ENCODE measurements around the gene DNAH12. TPM values are rescaled to one million over a fixed set of nuclear protein-coding genes. Genes with fewer than 3 reads are reported as not detected.
A peak's percentile ranks its signal among the peaks of the same experiment; 100 is the strongest.

DNAH12 gene
- polyA plus RNA-seq (2013, experiment 1 of 2), result 0.25 TPM
- polyA plus RNA-seq (2013, experiment 2 of 2), result 0.10 TPM

GRCh38 chr3:57544181-57545125, at the start of gene DNAH12:
Gene DNAH12 (minus strand): TSS chr3:57544344. CDS start chr3:57542870, 1,474 bp downstream.
- Histone ChIP-seq H3K4me2 (ENCODE audit: insufficient read depth, low read length, poor library complexity, severe bottlenecking) (peak within 1 kb of the TSS; percentile 28), H3K14ac (ENCODE audit: low read length) (no peak within 1 kb of the TSS), H3K4me1 (ENCODE audit: control insufficient read depth in 2 of 2, insufficient read depth in 1 of 2, low read depth in 1 of 2, low read length in 2 of 2) (peaks cover 6 to 9% of the 10 kb centered on the region in 2 donors), H2BK15ac (ENCODE audit: low read length) (no peak within 1 kb of the TSS), H3K27ac (replicated peaks; ENCODE audit: low read length) (peak within 1 kb of the TSS; percentile 39), H3K79me1 (ENCODE audit: low read depth, low read length) (no peaks in the 10 kb centered on the region), H3K36me3 (replicated peaks in 1 of 2; ENCODE audit: control insufficient read depth in 2 of 2, insufficient read depth in 2 of 2, low read length in 2 of 2) (no peaks in the 10 kb centered on the region), H3K4me3 (ENCODE audit: low read length in 2 of 2) (peak within 1 kb of the TSS in 1 of 2 donors; percentile 3), H2AFZ (ENCODE audit: low read length) (peak within 1 kb of the TSS; percentile 74), H4K91ac (ENCODE audit: low read depth, low read length, poor library complexity) (no peak within 1 kb of the TSS), H4K8ac (ENCODE audit: low read depth, low read length) (no peak within 1 kb of the TSS), H3K9me3 (replicated peaks in 1 of 2; ENCODE audit: control insufficient read depth in 2 of 2, insufficient read depth in 1 of 2, low read depth in 1 of 2, low read length in 2 of 2) (no peaks in the 10 kb centered on the region), H2BK5ac (ENCODE audit: low read length) (no peak within 1 kb of the TSS), H3K18ac (ENCODE audit: low read length) (no peak within 1 kb of the TSS), H3K4ac (ENCODE audit: low read length) (no peak within 1 kb of the TSS), H2BK12ac (ENCODE audit: low read length) (no peak within 1 kb of the TSS), H2AK5ac (ENCODE audit: low read depth, low read length) (no peak within 1 kb of the TSS), H3K9ac (ENCODE audit: low read depth, low read length, poor library complexity) (no peak within 1 kb of the TSS), H3K27me3 (ENCODE audit: control insufficient read depth in 3 of 3, insufficient read depth in 3 of 3, low read depth in 1 of 3, low read length in 3 of 3) (no peaks in the 10 kb centered on the region), H3K23ac (ENCODE audit: low read depth, low read length, poor library complexity) (no peak within 1 kb of the TSS), H2BK120ac (ENCODE audit: low read depth, low read length) (no peak within 1 kb of the TSS)
- no CpG with 5 or more reads among the region's 20 CpGs for WGBS, 2 donors (ENCODE audit: extremely low coverage in 2 of 2, insufficient read length in 2 of 2, insufficient replicate concordance in 1 of 2)
- DNase-seq (ENCODE audit: low spot score), result peak; percentile 79

- no peak overlapping the region for H3K9ac ChIP-seq (ENCODE audit: low read depth, low read length, poor library complexity)
- no peak overlapping the region for H3K4ac ChIP-seq (ENCODE audit: low read length)
- H3K14ac ChIP-seq (ENCODE audit: low read length), result no peak overlapping the region
- no peak overlapping the region for H4K91ac ChIP-seq (ENCODE audit: low read depth, low read length, poor library complexity)
- H2BK120ac ChIP-seq (ENCODE audit: low read depth, low read length), result no peak overlapping the region
- no peak overlapping the region for H2BK12ac ChIP-seq (ENCODE audit: low read length)
- no peak overlapping the region for H2AK5ac ChIP-seq (ENCODE audit: low read depth, low read length)
- DNase-seq (ENCODE audit: low spot score), result no peak
- no peak overlapping the region for H4K8ac ChIP-seq (ENCODE audit: low read depth, low read length)
- no peaks in the 10 kb centered on the region for H3K27me3 ChIP-seq (ENCODE audit: control insufficient read depth in 3 of 3, insufficient read depth in 3 of 3, low read depth in 1 of 3, low read length in 3 of 3)
- WGBS, 2 donors (ENCODE audit: extremely low coverage in 2 of 2, insufficient read length in 2 of 2, insufficient replicate concordance in 1 of 2), result no CpG with 5 or more reads among the region's 6 CpGs
- H3K4me1 ChIP-seq (ENCODE audit: control insufficient read depth in 2 of 2, insufficient read depth in 1 of 2, low read depth in 1 of 2, low read length in 2 of 2), result peaks cover 2 to 5% of the 10 kb centered on the region in 2 donors
- H3K27ac ChIP-seq (replicated peaks; ENCODE audit: low read length), result no peak overlapping the region
- H2BK5ac ChIP-seq (ENCODE audit: low read length), result no peak overlapping the region
- no peak overlapping the region for H2BK15ac ChIP-seq (ENCODE audit: low read length)
- H3K18ac ChIP-seq (ENCODE audit: low read length), result no peak overlapping the region
- peaks cover 9% of the 10 kb centered on the region for H3K79me1 ChIP-seq (ENCODE audit: low read depth, low read length)
- no peaks in the 10 kb centered on the region for H3K9me3 ChIP-seq (replicated peaks in 1 of 2; ENCODE audit: control insufficient read depth in 2 of 2, insufficient read depth in 1 of 2, low read depth in 1 of 2, low read length in 2 of 2)
- peaks cover 0 to 55% of the 10 kb centered on the region in 2 donors for H3K36me3 ChIP-seq (replicated peaks in 1 of 2; ENCODE audit: control insufficient read depth in 2 of 2, insufficient read depth in 2 of 2, low read length in 2 of 2)
- H2AFZ ChIP-seq (ENCODE audit: low read length), result no peak overlapping the region
- no peak overlapping the region for H3K4me3 ChIP-seq (ENCODE audit: low read length in 2 of 2)
- H3K23ac ChIP-seq (ENCODE audit: low read depth, low read length, poor library complexity), result no peak overlapping the region
- H3K4me2 ChIP-seq (ENCODE audit: insufficient read depth, low read length, poor library complexity, severe bottlenecking), result no peak overlapping the region
Observed at GRCh38 chr3:57592306-57592705, 48.2 kb upstream of the DNAH12 start.

GRCh38 chr3:57587905-57588304, 43.8 kb upstream of the DNAH12 start:
- H2BK12ac ChIP-seq (ENCODE audit: low read length), result no peak overlapping the region

GRCh38 chr3:57586778-57587177, 42.6 kb upstream of the DNAH12 start:
- WGBS, 2 donors (ENCODE audit: extremely low coverage in 2 of 2, insufficient read length in 2 of 2, insufficient replicate concordance in 1 of 2), result no CpG with 5 or more reads among the region's 6 CpGs
- no peak overlapping the region for H3K4me3 ChIP-seq (ENCODE audit: low read length in 2 of 2)

More at GRCh38 chr3:57587905-57588304, 43.8 kb upstream of the DNAH12 start:
- H4K8ac ChIP-seq (ENCODE audit: low read depth, low read length), result no peak overlapping the region
- no peak for DNase-seq (ENCODE audit: low spot score)
- no peak overlapping the region for H2AFZ ChIP-seq (ENCODE audit: low read length)
- H3K27ac ChIP-seq (replicated peaks; ENCODE audit: low read length), result no peak overlapping the region
- H3K23ac ChIP-seq (ENCODE audit: low read depth, low read length, poor library complexity), result no peak overlapping the region
- no peak overlapping the region for H3K4ac ChIP-seq (ENCODE audit: low read length)
- H3K36me3 ChIP-seq (replicated peaks in 1 of 2; ENCODE audit: control insufficient read depth in 2 of 2, insufficient read depth in 2 of 2, low read length in 2 of 2), result peaks cover 0 to 69% of the 10 kb centered on the region in 2 donors
- H3K14ac ChIP-seq (ENCODE audit: low read length), result no peak overlapping the region
- no peak overlapping the region for H3K18ac ChIP-seq (ENCODE audit: low read length)
- H3K4me3 ChIP-seq (ENCODE audit: low read length in 2 of 2), result no peak overlapping the region
- no peaks in the 10 kb centered on the region for H3K4me1 ChIP-seq (ENCODE audit: control insufficient read depth in 2 of 2, insufficient read depth in 1 of 2, low read depth in 1 of 2, low read length in 2 of 2)
- H3K79me1 ChIP-seq (ENCODE audit: low read depth, low read length), result peaks cover 4% of the 10 kb centered on the region
- H3K4me2 ChIP-seq (ENCODE audit: insufficient read depth, low read length, poor library complexity, severe bottlenecking), result no peak overlapping the region
- H2AK5ac ChIP-seq (ENCODE audit: low read depth, low read length), result no peak overlapping the region
- H2BK15ac ChIP-seq (ENCODE audit: low read length), result no peak overlapping the region
- H4K91ac ChIP-seq (ENCODE audit: low read depth, low read length, poor library complexity), result no peak overlapping the region
- H3K9me3 ChIP-seq (replicated peaks in 1 of 2; ENCODE audit: control insufficient read depth in 2 of 2, insufficient read depth in 1 of 2, low read depth in 1 of 2, low read length in 2 of 2), result no peaks in the 10 kb centered on the region
- no peak overlapping the region for H2BK120ac ChIP-seq (ENCODE audit: low read depth, low read length)
- no peak overlapping the region for H3K9ac ChIP-seq (ENCODE audit: low read depth, low read length, poor library complexity)
- no peaks in the 10 kb centered on the region for H3K27me3 ChIP-seq (ENCODE audit: control insufficient read depth in 3 of 3, insufficient read depth in 3 of 3, low read depth in 1 of 3, low read length in 3 of 3)
- WGBS, 2 donors (ENCODE audit: extremely low coverage in 2 of 2, insufficient read length in 2 of 2, insufficient replicate concordance in 1 of 2), result no CpG with 5 or more reads among the region's 2 CpGs
- no peak overlapping the region for H2BK5ac ChIP-seq (ENCODE audit: low read length)

More at GRCh38 chr3:57586778-57587177, 42.6 kb upstream of the DNAH12 start:
- Histone ChIP-seq H2AK5ac (ENCODE audit: low read depth, low read length) (no peak overlapping the region), H3K79me1 (ENCODE audit: low read depth, low read length) (peaks cover 4% of the 10 kb centered on the region), H3K23ac (ENCODE audit: low read depth, low read length, poor library complexity) (no peak overlapping the region), H3K36me3 (replicated peaks in 1 of 2; ENCODE audit: control insufficient read depth in 2 of 2, insufficient read depth in 2 of 2, low read length in 2 of 2) (peaks cover 2 to 68% of the 10 kb centered on the region in 2 donors), H2BK120ac (ENCODE audit: low read depth, low read length) (no peak overlapping the region), H2BK5ac (ENCODE audit: low read length) (no peak overlapping the region), H3K18ac (ENCODE audit: low read length) (no peak overlapping the region), H2AFZ (ENCODE audit: low read length) (no peak overlapping the region), H3K4ac (ENCODE audit: low read length) (no peak overlapping the region), H3K4me2 (ENCODE audit: insufficient read depth, low read length, poor library complexity, severe bottlenecking) (no peak overlapping the region), H3K4me1 (ENCODE audit: control insufficient read depth in 2 of 2, insufficient read depth in 1 of 2, low read depth in 1 of 2, low read length in 2 of 2) (no peaks in the 10 kb centered on the region), H3K9me3 (replicated peaks in 1 of 2; ENCODE audit: control insufficient read depth in 2 of 2, insufficient read depth in 1 of 2, low read depth in 1 of 2, low read length in 2 of 2) (no peaks in the 10 kb centered on the region), H4K91ac (ENCODE audit: low read depth, low read length, poor library complexity) (no peak overlapping the region), H2BK15ac (ENCODE audit: low read length) (no peak overlapping the region), H3K27me3 (ENCODE audit: control insufficient read depth in 3 of 3, insufficient read depth in 3 of 3, low read depth in 1 of 3, low read length in 3 of 3) (no peaks in the 10 kb centered on the region), H3K9ac (ENCODE audit: low read depth, low read length, poor library complexity) (no peak overlapping the region), H4K8ac (ENCODE audit: low read depth, low read length) (no peak overlapping the region), H2BK12ac (ENCODE audit: low read length) (no peak overlapping the region), H3K27ac (replicated peaks; ENCODE audit: low read length) (no peak overlapping the region), H3K14ac (ENCODE audit: low read length) (no peak overlapping the region)
- no peak for DNase-seq (ENCODE audit: low spot score)

All from neuronal stem cell (in vitro differentiated cells).